ENCODE measurements around the gene MT1X. TPM values are rescaled to one million over a fixed set of nuclear protein-coding genes. Genes with fewer than 3 reads are reported as not detected.

Gene MT1X
- polyA plus RNA-seq, 1 donor (not counting 4 experiments of a cell fraction or from before 2014, with no cell fraction given): 58.3 TPM

DNA sequence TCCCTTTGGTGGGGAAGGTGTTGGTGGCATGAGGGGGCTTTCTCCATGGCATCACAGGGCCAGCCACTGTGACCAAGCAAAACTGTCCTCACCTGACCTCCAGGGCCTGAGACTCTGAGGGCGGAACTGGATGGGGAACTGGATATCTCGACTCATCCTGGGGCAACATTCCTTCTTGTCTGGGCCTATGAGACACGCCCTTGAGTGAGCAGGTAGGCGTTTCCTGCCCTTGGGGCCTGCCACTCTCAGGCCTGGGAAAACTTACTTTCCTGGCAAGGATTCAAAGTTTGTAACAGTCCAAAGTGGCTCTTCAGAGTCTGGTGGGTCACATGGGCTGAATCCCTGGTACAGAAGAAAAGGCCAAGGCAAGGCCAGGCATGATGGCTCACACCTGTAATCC, 9.6 kb downstream of the MT1X start:
- H4K20me1 ChIP-seq (ENCODE audit: control insufficient read depth, extremely low read depth, insufficient read depth, low read length): no peaks in the 10 kb centered on the region
- no peaks in the 10 kb centered on the region for H3K9me1 ChIP-seq (ENCODE audit: control insufficient read depth, extremely low read depth, insufficient read depth, low read length)
- DNase-seq (ENCODE audit: low read depth, low spot score) (peak; percentile 82), FAIRE-seq (peak; percentile 92)
- H3K36me3 ChIP-seq (ENCODE audit: control insufficient read depth in 2 of 2, extremely low read depth in 1 of 2, insufficient read depth in 2 of 2, low read length in 2 of 2): no peaks in the 10 kb centered on the region
- H3K4me3 ChIP-seq (ENCODE audit: control insufficient read depth in 2 of 3, extremely low read depth in 1 of 3, insufficient read depth in 2 of 3, low read depth in 1 of 3, low read length in 3 of 3): no peak overlapping the region
- no peaks in the 10 kb centered on the region for H3K27me3 ChIP-seq (ENCODE audit: control insufficient read depth, extremely low read depth, insufficient read depth, low read length)
- no peak overlapping the region for H3K9ac ChIP-seq (ENCODE audit: control insufficient read depth, extremely low read depth, insufficient read depth, low read length)
- H3K4me1 ChIP-seq (ENCODE audit: control insufficient read depth, extremely low read depth, insufficient read depth, low read length): peaks cover 26% of the 10 kb centered on the region
- peak overlapping the region; percentile 27 for H3K4me2 ChIP-seq (ENCODE audit: control insufficient read depth, extremely low read depth, insufficient read depth, low read depth, low read length)
- H3K9me3 ChIP-seq (ENCODE audit: control insufficient read depth, low read depth, low read length): peaks cover 1% of the 10 kb centered on the region
- no peak overlapping the region for H2AFZ ChIP-seq (ENCODE audit: control insufficient read depth, low read length)
- peak overlapping the region; percentile 54 for H3K27ac ChIP-seq (ENCODE audit: control insufficient read depth, insufficient read depth, low read length)
- TF ChIP-seq EZH2 (IDR thresholded peaks at IDR 0.05; ENCODE audit: low read length): no peak
- TF ChIP-seq, protein P1, sequence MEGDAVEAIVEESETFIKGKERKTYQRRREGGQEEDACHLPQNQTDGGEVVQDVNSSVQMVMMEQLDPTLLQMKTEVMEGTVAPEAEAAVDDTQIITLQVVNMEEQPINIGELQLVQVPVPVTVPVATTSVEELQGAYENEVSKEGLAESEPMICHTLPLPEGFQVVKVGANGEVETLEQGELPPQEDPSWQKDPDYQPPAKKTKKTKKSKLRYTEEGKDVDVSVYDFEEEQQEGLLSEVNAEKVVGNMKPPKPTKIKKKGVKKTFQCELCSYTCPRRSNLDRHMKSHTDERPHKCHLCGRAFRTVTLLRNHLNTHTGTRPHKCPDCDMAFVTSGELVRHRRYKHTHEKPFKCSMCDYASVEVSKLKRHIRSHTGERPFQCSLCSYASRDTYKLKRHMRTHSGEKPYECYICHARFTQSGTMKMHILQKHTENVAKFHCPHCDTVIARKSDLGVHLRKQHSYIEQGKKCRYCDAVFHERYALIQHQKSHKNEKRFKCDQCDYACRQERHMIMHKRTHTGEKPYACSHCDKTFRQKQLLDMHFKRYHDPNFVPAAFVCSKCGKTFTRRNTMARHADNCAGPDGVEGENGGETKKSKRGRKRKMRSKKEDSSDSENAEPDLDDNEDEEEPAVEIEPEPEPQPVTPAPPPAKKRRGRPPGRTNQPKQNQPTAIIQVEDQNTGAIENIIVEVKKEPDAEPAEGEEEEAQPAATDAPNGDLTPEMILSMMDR (optimal IDR thresholded peaks at IDR 0.05 in 1 of 3, IDR thresholded peaks at IDR 0.05 in 1 of 3, conservative IDR thresholded peaks at IDR 0.05 in 1 of 3; ENCODE audit: extremely low read depth in 1 of 3, insufficient read depth in 2 of 3, low read length in 3 of 3): no peak
- no peaks in the 10 kb centered on the region for H3K79me2 ChIP-seq (ENCODE audit: control insufficient read depth, insufficient read depth, low read length)
- dilution Hi-C loops (cut with MboI; ENCODE audit: extremely low pct_ligation_motif_present, low sequenced_read_pairs): no loop called here

DNA sequence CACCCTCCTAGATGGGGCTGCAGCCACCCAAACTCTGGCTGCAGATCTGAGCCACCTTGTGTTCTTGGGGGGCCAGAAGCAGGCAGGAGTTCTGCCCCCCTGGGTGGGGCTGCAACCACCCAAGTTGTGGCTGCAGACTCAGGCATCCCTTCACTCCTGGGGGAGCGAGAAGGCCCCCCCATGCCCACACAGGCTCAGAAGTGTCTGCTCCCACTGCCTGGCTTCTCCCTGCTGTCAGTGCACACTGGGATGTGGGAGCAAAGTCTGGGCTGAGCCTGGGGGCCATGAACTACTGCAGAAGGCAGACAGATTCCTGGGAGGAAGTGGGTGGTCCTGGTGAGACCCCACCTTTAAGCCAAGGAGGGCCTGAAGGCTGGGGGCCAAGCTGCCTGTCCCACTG, 13.0 kb downstream of the MT1X start:
- DNase-seq (ENCODE audit: low read depth, low spot score): no peak
- Histone ChIP-seq H3K79me2 (ENCODE audit: control insufficient read depth, insufficient read depth, low read length) (no peaks in the 10 kb centered on the region), H3K27me3 (ENCODE audit: control insufficient read depth, extremely low read depth, insufficient read depth, low read length) (no peaks in the 10 kb centered on the region), H4K20me1 (ENCODE audit: control insufficient read depth, extremely low read depth, insufficient read depth, low read length) (no peaks in the 10 kb centered on the region), H3K36me3 (ENCODE audit: control insufficient read depth in 2 of 2, extremely low read depth in 1 of 2, insufficient read depth in 2 of 2, low read length in 2 of 2) (no peaks in the 10 kb centered on the region), H2AFZ (ENCODE audit: control insufficient read depth, low read length) (no peak overlapping the region), H3K9ac (ENCODE audit: control insufficient read depth, extremely low read depth, insufficient read depth, low read length) (no peak overlapping the region), H3K4me1 (ENCODE audit: control insufficient read depth, extremely low read depth, insufficient read depth, low read length) (peaks cover 18% of the 10 kb centered on the region), H3K9me1 (ENCODE audit: control insufficient read depth, extremely low read depth, insufficient read depth, low read length) (no peaks in the 10 kb centered on the region), H3K9me3 (ENCODE audit: control insufficient read depth, low read depth, low read length) (no peaks in the 10 kb centered on the region), H3K4me3 (ENCODE audit: control insufficient read depth in 2 of 3, extremely low read depth in 1 of 3, insufficient read depth in 2 of 3, low read depth in 1 of 3, low read length in 3 of 3) (no peak overlapping the region), H3K4me2 (ENCODE audit: control insufficient read depth, extremely low read depth, insufficient read depth, low read depth, low read length) (no peak overlapping the region), H3K27ac (ENCODE audit: control insufficient read depth, insufficient read depth, low read length) (no peak overlapping the region)
- TF ChIP-seq, protein P1 (optimal IDR thresholded peaks at IDR 0.05 in 1 of 3, IDR thresholded peaks at IDR 0.05 in 1 of 3, conservative IDR thresholded peaks at IDR 0.05 in 1 of 3; ENCODE audit: extremely low read depth in 1 of 3, insufficient read depth in 2 of 3, low read length in 3 of 3): no peak
- no peak for TF ChIP-seq EZH2 (IDR thresholded peaks at IDR 0.05; ENCODE audit: low read length)
- dilution Hi-C loops (cut with MboI; ENCODE audit: extremely low pct_ligation_motif_present, low sequenced_read_pairs): no loop called here
- no peak for FAIRE-seq
